ENCODE results near the gene MAN1B1. TPM values are rescaled to one million over a fixed set of nuclear protein-coding genes. Genes with fewer than 3 reads are reported as not detected.
"Not testable (repeated sequence)": the region's sequence is repeated elsewhere in the genome, so short reads cannot be mapped to it uniquely, and the experiment has no call there.

MAN1B1 gene
- total and polyA plus RNA-seq, 2 of the 8 experiments (the other 6 are each of a cell fraction or from before 2014, with no cell fraction given), result 33.7 to 36.3 TPM

GRCh38 chr9:137121927-137122795 lies 35.4 kb downstream of the MAN1B1 start:
- H3K79me2 ChIP-seq (ENCODE audit: control insufficient read depth in 1 of 2, insufficient read depth in 2 of 2, low read length in 2 of 2); H4K20me1 ChIP-seq (replicated peaks in 1 of 2; ENCODE audit: control insufficient read depth in 1 of 2, insufficient read depth in 2 of 2, low read length in 2 of 2); H3K9ac ChIP-seq (replicated peaks in 1 of 4; ENCODE audit: extremely low read depth in 1 of 4, low read depth in 3 of 4, low read length in 3 of 4); DNase-seq (ENCODE audit: low read depth in 1 of 2, low spot score in 2 of 2); H3K4me2 ChIP-seq (ENCODE audit: insufficient read depth in 1 of 2, low read depth in 2 of 2, low read length in 2 of 2); H4K5ac ChIP-seq (ENCODE audit: insufficient read length, low read depth, low read length); H3K36me3 ChIP-seq (ENCODE audit: control insufficient read depth in 2 of 4, insufficient read depth in 4 of 4, low read length in 3 of 4); H2BK15ac ChIP-seq (ENCODE audit: low read length); H2AFZ ChIP-seq (ENCODE audit: low read length); H3K27me3 ChIP-seq (replicated peaks in 1 of 4; ENCODE audit: control insufficient read depth in 3 of 4, extremely low read depth in 1 of 4, insufficient read depth in 3 of 4, low read length in 3 of 4); H3K18ac ChIP-seq (ENCODE audit: extremely low read depth, low read length); H2BK20ac ChIP-seq (ENCODE audit: low read length); H3K9me3 ChIP-seq (ENCODE audit: insufficient read depth in 2 of 2, low read depth in 1 of 2, low read length in 1 of 2); H3K56ac ChIP-seq (replicated peaks; ENCODE audit: insufficient read length, low read depth, low read length); H2BK120ac ChIP-seq (replicated peaks; ENCODE audit: low read depth, low read length); H4K8ac ChIP-seq (ENCODE audit: extremely low read depth, insufficient read depth, low read length); H3K4ac ChIP-seq (replicated peaks; ENCODE audit: insufficient read length, low read depth, low read length); POLR2A ChIA-PET (ENCODE audit: partially characterized antibody); H3K14ac ChIP-seq (ENCODE audit: insufficient read length); H3K23me2 ChIP-seq (ENCODE audit: low read depth, low read length); H3K23ac ChIP-seq (ENCODE audit: insufficient read length); H2BK12ac ChIP-seq (ENCODE audit: low read depth, low read length); H3K4me1 ChIP-seq (replicated peaks in 1 of 4; ENCODE audit: control insufficient read depth in 3 of 4, insufficient read depth in 4 of 4, low read length in 3 of 4); FAIRE-seq; H2BK5ac ChIP-seq (ENCODE audit: low read depth, low read length); H3K79me1 ChIP-seq (ENCODE audit: low read depth, low read length); H4K91ac ChIP-seq (replicated peaks; ENCODE audit: insufficient read length, low read length); H3K27ac ChIP-seq (ENCODE audit: low read depth, low read length); H3K4me3 ChIP-seq (ENCODE audit: extremely low read depth in 1 of 4, insufficient read depth in 2 of 4, low read depth in 3 of 4, low read length in 4 of 4); H2AK5ac ChIP-seq (ENCODE audit: low read depth, low read length): not testable (repeated sequence)
- CTCF ChIA-PET (ENCODE audit: partially characterized antibody), result interaction anchor here (0.6 to 2.9 kb wide), 7 partner anchors 15 to 209 kb away, joined by 3 to 11 read pairs (median 4); partner anchors contain the start of genes CYSRT1 and RNF224
- 89% methylated on average over 19 of the region's 25 CpGs; no CpG with 5 or more reads in 1 of the 2 experiments for WGBS, 2 experiments (ENCODE audit: extremely low coverage in 1 of 2, insufficient coverage in 1 of 2, insufficient read length in 1 of 2, insufficient replicate concordance in 2 of 2, low coverage in 1 of 2, low lambda C conversion rate in 2 of 2, missing lambda C conversion rate in 1 of 2)
